Right ventricle myocardium inferior (tissue), 1 donor: ENCODE data around the gene TMEM181. TPM values are rescaled to one million over a fixed set of nuclear protein-coding genes. Genes with fewer than 3 reads are reported as not detected.
"Not testable (repeated sequence)": the region's sequence is repeated elsewhere in the genome, so short reads cannot be mapped to it uniquely, and the experiment has no call there.

Source experiments
- ATAC-seq: fragments of 200-7000 bp; cut with Tn5 transposase; one replicate; pipeline ENCODE4 v1.9.1; 2020; ENCODE audit warnings: mild to moderate bottlenecking, moderate library complexity
- DNase-seq: peaks from one replicate; pipeline ENCODE4 v3.0.0; 2021; ENCODE audit errors: missing footprints
- intact Hi-C: fragments of 100-400 bp; cut with DNase I; formaldehyde crosslinking; loops from one replicate; pipeline ENCODE4 v1.11.0; 2022
- total RNA-seq: library from RNA; stranded (reverse); fragmentation: NEBNext Ultra II Directional; extraction: Animal tissue kit (Norgen Biotek cat#: 25700); gene quantifications from one replicate; pipeline ENCODE4 v1.2.1, GENCODE V29; 2021
- donor health status: DM: no; HTN: yes; CAD: no; lungs with severe emphysema.

TMEM181 gene
- total RNA-seq, 1 donor from 2014 or later = 10.1 TPM

DNA sequence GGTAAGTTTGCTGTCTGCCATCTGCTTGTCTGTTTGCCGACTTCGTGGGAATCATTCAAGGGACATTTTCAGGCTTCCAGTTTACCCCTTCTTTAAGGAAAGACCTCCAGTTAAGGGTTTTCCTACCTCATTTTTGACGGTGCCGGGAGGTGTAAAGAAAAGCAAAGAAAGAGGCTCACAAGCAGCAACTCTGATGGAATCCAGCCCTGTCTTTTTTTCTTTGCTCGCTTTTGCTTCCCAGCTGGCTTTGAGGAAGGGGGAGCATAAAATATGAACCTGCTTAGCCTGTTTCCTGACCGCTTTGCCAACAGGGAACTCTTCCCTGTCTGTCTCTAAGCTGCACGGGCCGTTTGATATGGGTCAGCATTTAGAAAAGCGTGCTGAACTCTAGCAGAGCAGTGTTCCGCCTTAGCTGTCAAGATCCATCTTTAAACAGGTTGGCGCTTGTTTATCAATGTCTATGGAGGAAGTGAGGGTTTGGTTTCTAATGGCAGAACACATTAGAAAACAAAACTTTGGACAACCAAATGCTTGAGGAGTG, 103.8 kb downstream of the TMEM181 start:
- peak; percentile 36 for ATAC-seq
- intact Hi-C loops = no loop called here
- no peak for DNase-seq

DNA sequence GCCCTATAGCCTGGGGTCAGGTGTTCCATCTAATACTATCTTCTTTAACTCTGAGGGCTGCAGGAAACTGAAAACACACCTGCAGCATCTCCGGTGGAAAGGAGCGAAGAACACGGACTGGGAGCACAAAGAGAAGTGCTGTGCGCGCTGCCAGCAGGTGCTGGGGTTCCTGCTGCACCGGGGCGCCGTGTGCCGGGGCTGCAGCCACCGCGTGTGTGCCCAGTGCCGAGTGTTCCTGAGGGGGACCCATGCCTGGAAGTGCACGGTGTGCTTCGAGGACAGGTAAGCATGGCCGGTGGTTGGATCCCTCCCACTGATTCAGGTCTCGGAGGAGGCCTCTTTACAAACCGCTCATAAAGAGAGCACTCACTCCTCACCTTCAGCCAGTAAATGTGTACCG, 105.4 kb downstream of the TMEM181 start:
- no peak for DNase-seq
- ATAC-seq = no peak
- intact Hi-C loops = no loop called here

DNA sequence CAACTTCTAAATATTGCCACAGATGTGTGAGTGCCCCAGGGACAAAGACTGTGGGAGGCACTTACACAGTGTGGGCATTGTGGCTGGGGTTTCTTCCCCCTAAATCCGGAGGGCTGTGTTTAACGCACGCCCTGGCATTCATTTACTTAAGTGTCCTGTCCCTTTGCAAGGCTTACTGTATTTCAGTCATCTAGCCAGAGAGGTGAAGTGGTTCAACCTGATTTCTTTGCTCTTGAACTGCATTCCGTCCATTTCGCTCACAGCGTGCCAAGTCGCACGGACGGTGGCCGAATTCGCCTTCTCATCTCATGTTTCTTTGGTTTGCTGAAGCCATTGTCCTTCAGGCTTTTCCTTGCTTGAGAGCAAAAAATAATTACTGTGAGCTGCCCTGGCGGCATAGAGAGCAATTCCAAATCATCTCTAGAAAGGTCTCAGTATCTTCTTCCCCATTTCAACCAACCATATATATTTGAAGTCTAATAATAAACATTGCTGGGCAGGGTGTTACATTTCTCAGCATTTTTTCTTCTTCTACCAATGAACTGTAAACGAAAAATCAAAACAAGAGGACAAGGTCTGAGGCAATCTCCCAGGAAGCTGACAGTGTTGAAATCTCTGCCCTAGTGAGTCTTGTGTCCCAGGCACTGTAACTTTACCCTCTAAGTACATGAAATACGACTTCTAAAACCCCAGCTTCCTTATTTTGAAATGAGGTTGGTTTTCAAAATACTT, 106.9 kb downstream of the TMEM181 start:
- DNase-seq (no peak), ATAC-seq (peak; percentile 52)
- intact Hi-C loops = no loop called here

DNA sequence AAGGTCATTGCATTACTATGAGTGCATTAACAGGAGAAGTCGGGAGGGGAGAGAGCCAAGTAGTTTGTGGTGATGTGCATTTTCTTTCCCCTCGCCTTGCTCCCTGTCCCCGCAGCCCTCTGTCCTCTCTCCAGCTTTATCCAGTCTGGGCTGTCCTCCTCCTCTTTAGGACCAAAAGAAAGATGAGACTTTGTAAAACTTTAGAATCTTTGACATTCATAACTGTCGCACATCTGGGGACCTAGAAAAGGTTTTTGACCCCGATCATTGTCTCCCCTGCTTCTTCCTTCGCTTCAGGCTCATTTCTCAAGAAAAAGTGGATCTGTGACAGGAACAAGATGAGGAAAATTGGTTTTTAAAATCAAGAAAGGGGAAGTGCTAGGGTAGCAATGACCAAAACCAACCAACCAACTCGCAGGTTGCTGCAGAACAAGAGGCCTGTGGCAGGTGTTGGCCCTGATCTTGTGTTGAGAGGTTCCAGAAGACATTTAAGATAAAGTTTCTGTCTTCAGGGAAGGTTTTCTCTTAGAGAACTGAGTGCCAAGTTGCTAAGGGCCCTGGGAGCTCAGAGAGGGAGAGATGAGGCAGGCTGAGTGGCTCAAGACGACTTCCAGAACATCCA, 107.6 kb downstream of the TMEM181 start:
- DNase-seq = no peak
- intact Hi-C loops = no loop called here
- ATAC-seq = no peak

DNA sequence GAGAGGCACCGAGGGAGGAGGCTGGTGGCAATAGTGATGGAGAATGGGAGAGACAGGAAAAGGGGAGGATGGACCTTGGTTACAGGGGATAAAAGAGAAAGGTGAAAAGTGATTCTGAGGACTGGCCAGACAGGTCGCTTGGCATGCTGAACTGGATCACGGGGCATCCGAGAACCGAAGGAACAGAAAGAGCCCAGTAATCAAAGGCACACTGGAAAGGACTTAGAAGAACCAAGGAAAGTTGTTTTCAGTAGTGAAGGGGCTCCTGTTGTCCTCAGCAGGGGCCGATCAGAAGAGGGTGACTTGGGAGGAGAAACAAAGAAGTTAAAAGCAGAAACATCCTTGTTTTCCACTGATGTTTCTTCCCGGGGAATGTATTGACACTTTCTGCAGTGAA, 108.8 kb downstream of the TMEM181 start:
- intact Hi-C loops = no loop called here
- DNase-seq = no peak
- ATAC-seq = no peak

DNA sequence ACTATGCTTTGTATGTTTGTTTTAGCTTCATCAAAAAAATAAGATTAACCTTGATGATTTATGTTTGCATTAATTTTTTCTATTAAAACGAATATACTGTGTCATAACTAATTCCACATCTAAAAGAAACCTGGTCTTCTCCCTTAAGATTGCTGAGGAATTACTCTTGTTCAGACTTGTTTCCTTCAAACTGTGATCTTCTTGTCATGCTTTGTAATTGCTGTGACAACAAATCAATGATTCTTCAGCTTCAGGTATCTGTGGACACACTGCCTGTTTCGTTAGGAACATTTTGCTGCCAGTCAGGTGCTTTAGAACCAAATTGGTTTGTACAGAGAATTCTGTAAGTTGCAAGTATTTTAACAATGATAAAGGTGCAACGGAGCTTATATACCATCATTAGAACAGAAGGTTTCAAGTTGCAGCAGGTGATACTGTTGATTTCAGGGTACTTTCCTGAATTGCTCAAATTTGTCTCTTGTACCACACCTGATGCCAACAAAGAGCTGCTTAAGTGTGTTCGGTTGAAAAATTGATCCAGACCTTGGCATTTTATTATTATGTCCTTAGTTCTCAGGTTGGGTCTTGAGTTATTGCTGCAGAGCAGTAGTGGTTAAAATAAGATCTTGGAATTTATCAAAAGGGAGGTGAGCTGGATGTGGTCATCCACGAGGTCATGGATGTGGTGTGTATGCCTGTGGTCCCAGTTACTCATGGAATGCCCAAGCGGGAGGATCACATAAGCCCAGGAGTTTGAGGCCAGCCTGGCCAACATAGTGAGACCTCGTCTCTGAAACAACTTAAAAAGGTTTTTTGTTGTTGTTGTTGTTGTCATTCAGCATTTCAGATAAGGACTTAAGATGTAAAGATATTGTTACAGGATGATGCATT, 109.5 kb downstream of the TMEM181 start:
- no peak for DNase-seq
- no peak for ATAC-seq
- intact Hi-C loops = no loop called here

DNA sequence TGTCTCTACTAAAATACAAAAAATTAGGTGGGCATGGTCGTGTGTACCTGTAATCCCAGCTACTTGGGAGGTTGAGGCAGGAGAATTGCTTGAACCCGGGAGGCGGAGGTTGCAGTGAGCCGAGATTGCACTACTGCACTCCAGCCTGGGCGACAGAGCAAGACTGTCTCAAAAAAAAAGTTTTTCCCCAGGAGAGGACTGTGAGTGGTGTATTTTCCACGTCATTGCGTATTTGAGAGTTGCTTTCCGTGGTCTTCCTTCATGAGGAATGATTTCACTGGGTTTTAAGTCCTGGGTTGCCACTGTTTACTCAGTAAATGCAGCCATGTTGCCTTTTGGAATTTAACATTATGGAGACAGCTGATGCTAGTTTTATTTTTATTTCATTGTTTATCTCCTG, 112.2 kb downstream of the TMEM181 start:
- ATAC-seq, intact Hi-C loops: not testable (repeated sequence)

DNA sequence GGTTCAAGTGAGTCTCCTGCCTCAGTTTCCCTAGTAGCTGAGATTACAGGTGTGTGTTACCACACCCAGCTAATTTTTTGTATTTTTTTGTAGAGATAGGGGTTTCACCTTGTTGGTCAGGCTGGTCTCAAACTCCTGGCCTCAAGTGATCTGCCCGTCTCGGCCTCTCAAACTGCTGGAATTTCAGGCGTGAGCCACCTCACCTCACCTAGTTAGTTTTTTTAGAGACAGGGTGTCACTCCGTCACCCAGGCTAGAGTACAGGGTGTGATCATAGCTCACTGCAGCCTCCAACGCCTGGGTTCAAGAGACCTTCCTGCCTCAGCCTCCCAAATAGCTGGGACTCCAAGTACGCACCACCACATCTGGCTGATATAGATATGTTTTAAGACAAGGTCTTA, 112.8 kb downstream of the TMEM181 start:
- ATAC-seq = no peak
- no peak for DNase-seq
- intact Hi-C loops = no loop called here

More for the DNA sequence above, 112.2 kb downstream of the TMEM181 start:
- not testable (repeated sequence) for DNase-seq

DNA sequence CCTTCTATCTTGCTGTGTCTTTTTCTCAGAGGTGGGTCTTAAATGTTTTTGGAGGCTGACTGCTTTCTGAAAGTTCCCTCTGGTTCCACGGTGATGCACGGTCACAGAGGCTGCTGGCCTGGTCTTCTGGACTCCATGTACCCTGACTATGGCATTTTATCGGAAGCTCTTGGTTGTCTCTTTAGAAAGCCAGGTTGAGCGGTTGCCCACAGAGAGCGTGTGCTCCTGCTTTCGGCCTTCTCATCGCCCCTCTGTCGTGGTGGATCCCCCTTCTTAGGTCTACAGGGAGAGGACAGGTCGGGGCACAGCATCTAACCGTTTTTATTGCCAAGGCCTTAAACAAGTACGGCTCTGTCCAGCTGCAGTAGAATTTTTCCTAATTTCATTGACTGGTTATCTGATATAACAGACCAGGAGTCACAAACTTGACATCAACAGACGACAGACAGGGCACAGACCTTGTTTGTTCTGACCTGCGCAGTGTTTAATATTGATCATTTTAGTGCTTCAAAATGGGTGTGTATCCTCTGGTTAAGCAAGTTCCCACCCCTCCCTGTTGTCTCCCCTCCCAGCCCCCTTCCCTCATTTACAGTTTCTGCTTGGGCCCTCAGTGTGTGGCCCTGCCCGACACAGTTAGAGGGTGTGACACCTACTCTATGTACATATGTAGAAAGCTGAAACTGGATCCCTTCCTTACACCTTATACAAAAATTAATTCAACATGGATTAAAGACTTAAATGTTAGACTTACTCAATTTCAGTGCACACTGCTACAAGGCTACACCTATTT, 114.6 kb downstream of the TMEM181 start:
- DNase-seq = no peak
- no peak for ATAC-seq
- intact Hi-C loops = no loop called here

DNA sequence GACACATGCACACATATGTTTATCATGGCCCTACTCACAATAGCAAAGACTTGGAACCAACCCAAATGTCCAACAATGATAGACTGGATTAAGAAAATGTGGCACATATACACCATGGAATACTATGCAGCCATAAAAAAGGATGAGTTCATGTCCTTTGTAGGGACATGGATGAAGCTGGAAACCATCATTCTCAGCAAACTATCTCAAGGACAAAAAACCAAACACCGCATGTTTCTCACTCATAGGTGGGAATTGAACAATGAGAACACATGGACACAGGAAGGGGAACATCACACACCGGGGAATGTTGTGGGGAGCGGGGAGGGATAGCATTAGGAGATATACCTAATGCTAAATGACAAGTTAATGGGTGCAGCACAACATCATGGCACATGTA, 117.2 kb downstream of the TMEM181 start:
- ATAC-seq, intact Hi-C loops, DNase-seq: not testable (repeated sequence)

DNA sequence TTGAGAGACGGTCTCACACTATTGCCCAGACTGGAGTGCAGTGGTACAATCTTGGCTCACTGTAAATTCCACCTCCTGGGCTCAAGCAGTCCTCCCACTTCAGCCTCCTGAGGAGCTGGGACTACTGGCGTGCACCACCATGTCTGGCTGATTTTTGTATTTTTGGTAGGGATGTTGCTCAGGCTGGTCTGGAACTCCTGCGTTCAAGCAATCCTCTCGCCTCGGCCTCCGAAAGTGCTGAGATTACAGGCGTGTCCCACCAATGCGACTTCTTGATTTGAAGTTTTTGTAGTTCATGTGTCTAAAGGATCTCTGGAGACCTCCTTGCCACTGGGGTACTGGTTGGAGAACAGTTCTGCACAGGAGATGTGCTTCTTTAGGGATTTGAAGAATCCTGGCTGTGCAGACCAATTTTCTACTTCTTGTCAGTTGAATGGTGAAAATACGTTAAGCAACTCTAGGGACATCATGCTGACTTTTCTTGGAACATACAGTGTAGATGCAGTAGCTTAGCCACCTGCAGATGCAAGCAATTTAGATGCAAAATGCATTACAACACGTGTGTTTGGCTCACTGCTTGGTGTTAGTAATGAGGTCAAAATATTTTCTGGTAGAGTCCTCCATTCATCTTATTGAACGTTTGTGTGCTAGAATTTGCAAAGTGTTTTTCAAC, 118.2 kb downstream of the TMEM181 start:
- intact Hi-C loops = no loop called here
- DNase-seq = no peak
- no peak for ATAC-seq

DNA sequence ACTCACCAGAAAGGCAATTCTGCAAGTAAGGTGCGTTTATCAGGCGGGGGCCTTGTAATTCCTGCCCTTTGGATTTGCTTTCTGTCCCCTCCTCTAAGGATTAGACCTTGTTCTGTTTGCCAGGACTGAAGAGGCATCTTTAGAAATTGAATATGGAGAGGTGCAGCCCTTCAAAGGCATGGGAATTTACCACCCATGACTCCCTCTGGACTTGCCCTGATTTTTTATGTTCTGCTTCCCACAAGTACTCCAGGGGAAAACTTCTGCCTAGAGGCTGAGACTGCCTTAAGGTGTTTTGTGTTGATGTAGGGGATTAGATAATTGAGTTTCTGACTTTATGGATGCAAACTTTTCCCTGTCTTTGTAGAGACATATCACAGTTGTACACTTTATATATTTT, 120.1 kb downstream of the TMEM181 start:
- no peak for DNase-seq
- ATAC-seq = no peak
- intact Hi-C loops = no loop called here

DNA sequence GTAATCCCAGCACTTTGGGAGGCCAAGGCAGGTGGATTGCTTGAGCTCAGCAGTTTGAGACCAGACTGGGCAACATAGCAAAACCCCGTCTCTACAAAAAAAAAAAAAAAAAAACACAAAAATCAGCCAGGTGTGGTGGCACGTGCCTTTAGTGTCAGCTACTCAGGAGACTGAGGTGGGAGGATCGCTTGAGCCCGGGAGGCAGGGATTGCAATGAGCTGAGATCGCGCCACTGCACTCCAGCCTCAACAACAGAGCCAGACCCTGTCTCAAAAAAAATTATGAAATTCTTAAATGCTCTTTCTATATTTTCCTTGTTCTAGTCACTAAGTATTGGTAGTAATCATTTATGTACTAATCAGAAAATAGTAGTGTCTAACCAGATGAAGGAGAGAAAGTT, 120.6 kb downstream of the TMEM181 start:
- intact Hi-C loops = no loop called here
- DNase-seq (no peak), ATAC-seq (no peak)

DNA sequence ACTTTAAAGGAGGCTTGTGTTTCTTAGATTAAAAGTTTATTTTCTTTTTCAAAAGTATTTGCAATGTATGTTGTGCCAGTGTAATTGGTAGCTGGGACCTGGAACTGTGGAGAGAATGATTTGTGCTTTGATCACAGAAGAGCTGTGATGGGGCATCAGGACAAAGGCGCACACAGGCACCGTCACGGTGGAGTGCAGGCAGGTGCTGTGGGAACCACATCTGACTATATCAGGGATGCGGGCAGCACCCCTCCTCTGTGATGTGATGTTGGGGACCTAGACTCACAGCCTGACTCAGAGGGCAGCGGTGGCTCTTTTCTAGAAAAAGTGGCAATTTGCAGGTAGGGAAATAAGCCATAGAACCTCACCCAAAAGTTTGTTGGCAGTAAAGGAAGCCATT, 124.4 kb downstream of the TMEM181 start:
- intact Hi-C loops = no loop called here
- DNase-seq (no peak), ATAC-seq (no peak)

DNA sequence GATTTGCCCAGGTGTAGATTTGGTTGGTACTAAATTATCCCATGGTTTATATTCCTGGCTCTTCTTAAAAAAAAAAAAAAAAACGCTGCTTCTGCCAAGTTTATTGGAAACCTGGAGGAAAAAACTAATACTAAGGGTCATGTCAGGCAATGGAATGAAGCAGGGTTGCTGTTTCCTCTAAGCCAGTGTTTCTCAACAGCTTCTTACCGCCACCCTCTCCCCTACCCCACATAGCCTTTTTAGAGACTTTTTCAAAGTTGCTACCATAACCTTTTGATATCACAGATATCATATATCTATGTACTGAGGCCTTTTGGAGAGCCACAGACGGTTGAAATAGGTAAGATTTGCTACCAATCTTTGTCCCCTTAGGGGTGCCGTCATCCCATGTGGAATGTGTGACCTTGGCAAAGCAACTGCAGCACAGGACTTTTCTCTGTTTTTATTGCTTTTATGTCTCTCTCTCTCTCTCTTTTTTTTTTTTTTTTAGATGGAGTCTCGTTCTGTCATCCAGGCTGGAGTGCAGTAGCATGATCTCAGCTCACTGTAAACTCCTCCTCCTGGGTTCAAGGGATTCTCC, 124.9 kb downstream of the TMEM181 start:
- ATAC-seq = no peak
- intact Hi-C loops = no loop called here
- DNase-seq = no peak
